Choroid plexus epithelial cell (primary cell): ENCODE measurements around the gene WASF1.

ENCODE experiments used
- DNase-seq: peaks from one replicate; pipeline ENCODE4 v3.0.0-alpha.2; 2010; ENCODE audit warnings: low read depth
- H3K4me3 ChIP-seq: 2 replicates; pipeline ENCODE4 v1.5.1; 2011; ENCODE audit warnings: low read depth, mild to moderate bottlenecking, control low read depth, low read length, moderate library complexity
- TF ChIP-seq, protein P1 (sequence below): conservative IDR thresholded peaks from 2 replicates; pipeline ENCODE4 v1.5.1; 2011; ENCODE audit warnings: low read depth, mild to moderate bottlenecking, control low read depth, inconsistent platforms, low read length, moderate library complexity

The WASF1 gene

DNA sequence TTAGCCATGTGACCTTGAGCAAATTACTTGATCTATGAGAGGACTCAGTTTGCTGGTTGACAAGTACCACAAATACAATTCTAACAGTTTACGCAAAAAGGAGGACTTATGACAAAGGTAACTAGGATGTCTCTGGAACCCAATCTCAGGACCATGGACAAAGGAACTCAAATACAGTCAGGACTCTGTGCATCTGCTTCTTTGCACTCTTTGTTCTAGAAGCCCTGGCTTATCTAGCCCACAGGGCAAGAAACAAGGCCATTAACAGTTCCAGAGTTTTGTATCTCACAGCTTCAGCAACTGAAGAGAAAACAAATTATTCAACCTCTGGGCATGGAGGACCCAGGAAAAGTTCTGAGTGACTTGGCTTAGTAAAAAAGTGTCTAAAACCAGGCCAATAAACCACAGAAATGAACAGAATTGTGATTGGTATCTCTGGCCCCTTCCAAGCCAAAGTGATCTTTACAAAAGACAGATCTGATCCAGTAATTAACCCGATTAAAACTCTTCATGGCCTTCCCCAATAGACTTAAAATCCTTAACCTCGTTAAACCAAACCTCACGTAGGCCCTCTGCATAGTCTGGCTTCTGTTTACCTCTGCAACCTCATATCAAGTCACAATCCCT lies 5.9 kb downstream of the WASF1 start:
- TF ChIP-seq, protein P1, sequence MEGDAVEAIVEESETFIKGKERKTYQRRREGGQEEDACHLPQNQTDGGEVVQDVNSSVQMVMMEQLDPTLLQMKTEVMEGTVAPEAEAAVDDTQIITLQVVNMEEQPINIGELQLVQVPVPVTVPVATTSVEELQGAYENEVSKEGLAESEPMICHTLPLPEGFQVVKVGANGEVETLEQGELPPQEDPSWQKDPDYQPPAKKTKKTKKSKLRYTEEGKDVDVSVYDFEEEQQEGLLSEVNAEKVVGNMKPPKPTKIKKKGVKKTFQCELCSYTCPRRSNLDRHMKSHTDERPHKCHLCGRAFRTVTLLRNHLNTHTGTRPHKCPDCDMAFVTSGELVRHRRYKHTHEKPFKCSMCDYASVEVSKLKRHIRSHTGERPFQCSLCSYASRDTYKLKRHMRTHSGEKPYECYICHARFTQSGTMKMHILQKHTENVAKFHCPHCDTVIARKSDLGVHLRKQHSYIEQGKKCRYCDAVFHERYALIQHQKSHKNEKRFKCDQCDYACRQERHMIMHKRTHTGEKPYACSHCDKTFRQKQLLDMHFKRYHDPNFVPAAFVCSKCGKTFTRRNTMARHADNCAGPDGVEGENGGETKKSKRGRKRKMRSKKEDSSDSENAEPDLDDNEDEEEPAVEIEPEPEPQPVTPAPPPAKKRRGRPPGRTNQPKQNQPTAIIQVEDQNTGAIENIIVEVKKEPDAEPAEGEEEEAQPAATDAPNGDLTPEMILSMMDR = no peak
- peak; percentile 15 for DNase-seq
- no peak overlapping the region for H3K4me3 ChIP-seq

DNA sequence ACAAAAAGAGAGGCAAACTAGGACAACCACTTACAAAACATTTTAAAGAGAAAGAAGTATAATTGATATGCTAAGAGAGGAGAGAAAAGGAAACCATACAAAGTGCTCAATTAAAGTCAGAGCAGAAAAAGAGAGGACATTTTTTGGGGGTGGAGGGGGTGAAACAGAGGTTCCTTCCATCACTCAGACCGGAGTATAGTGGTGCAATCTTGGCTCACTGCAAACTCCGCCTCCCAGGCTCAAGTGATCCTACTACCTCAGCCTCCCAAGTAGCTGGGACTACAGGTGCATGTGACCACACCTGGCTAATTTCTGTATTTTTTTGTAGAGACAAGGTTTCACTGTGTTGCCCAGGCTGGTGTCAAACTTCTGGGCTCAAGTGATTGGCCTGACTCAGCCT lies 9.4 kb downstream of the WASF1 start:
- TF ChIP-seq, protein P1 = no peak
- DNase-seq = no peak
- no peak overlapping the region for H3K4me3 ChIP-seq

DNA sequence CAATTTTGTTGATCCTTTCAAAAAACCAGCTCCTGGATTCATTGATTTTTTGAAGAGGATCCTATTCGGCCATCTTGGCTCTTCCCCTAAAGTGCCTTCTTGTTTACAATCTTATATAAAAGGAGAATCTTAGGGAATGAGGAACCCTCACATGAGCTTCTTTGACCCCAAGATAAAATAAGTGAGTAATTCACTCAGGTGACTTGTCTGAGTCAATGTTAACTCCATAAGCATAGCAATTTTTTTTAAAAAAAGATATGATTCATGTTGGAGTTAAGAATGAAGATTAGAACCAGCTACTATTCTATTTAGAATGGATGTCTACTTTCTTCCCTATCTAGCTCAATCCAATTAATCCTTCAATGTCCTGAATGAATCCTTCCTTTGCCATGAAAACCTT lies 21.0 kb downstream of the WASF1 start:
- TF ChIP-seq, protein P1 = no peak
- peak; percentile 27 for DNase-seq

DNA sequence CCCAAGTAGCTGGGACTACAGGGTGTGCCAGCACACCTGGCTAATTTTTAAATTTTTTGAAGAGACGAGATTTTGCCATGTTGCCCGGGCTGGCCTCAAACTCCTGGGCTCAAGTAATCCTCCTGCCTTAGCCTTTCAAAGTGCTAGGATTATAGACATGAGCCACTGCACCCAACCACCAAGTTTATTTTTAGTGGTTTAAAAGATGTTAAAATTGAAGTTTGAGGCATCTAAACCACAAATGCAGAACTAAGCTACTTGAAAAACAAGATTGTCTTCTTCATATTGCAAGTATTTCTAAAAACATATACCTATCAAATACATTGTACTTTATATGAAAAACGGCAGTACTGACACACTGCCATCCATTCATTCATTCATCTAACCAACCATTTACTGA lies 31.6 kb downstream of the WASF1 start:
- H3K4me3 ChIP-seq = no peak overlapping the region
- TF ChIP-seq, protein P1 = no peak
- DNase-seq = no peak

More for the DNA sequence above, 21.0 kb downstream of the WASF1 start:
- H3K4me3 ChIP-seq = no peak overlapping the region

DNA sequence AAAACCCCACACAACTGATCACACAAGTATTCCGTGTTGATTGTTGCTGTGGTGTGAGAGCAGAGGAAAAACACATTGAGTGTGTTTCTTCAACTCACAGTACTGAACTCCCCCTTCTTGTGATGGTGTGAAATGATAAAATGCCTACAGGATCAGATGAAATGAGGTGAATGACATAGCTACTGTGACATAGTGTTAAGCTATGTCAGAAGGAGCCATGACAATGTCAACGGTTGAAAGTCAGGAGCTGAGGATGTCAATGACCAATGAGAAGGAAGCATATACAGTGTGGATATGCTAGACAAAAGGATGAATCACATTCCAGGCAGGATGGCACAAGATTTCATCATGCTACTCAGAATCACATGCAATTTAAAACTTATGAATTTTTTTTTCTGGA lies 38.8 kb downstream of the WASF1 start:
- TF ChIP-seq, protein P1 = no peak
- H3K4me3 ChIP-seq = no peak overlapping the region
- DNase-seq = peak; percentile 74

DNA sequence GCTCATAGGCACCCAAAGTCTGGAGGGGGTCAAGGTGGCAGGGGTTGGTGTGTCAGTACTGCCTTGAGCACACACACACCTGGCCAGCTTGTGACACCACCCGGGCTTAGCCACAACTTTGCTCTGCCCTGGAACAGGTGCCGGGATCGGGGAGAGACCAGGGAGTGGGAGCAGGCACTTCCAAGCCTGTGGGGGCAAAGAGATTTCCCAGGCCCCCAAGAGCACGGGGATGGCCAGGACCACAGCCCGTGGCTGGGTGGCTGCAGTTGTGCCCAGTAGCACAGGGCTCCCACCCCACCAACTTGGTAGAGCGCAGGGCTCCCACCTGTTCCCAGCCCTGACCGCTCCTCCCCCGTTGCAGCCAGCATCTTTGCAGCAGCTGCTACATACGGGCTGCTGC lies 40.4 kb downstream of the WASF1 start:
- DNase-seq = no peak
- TF ChIP-seq, protein P1 = no peak

More for the DNA sequence above, 40.4 kb downstream of the WASF1 start:
- no peak overlapping the region for H3K4me3 ChIP-seq
